NCI-H1694 (cell line): ENCODE results near the gene AMPD3.

Source experiments
- DNase-seq: peaks from one replicate; lab custom pipeline; 2025; lab: John Stamatoyannopoulos, UW

Gene AMPD3

GRCh38 chr11:10438458-10438857, 16.6 kb upstream of the AMPD3 start:
- DNase-seq, result no peak

- no peak for DNase-seq
These were observed 15.7 kb upstream of the AMPD3 start for GRCh38 chr11:10439351-10439750.

- DNase-seq, result no peak
These were observed 15.1 kb upstream of the AMPD3 start for GRCh38 chr11:10439924-10440323.

- peak; percentile 12 for DNase-seq
These were observed 14.7 kb upstream of the AMPD3 start for GRCh38 chr11:10440401-10440800.

- DNase-seq, result no peak
These were observed 14.0 kb upstream of the AMPD3 start for GRCh38 chr11:10441091-10441490.

- no peak for DNase-seq
These were observed 13.2 kb upstream of the AMPD3 start for GRCh38 chr11:10441652-10442503.

GRCh38 chr11:10443152-10443551, 11.9 kb upstream of the AMPD3 start:
- DNase-seq, result no peak

GRCh38 chr11:10443721-10444235, 11.3 kb upstream of the AMPD3 start:
- DNase-seq, result no peak

- DNase-seq, result no peak
These were observed 10.2 kb upstream of the AMPD3 start for GRCh38 chr11:10444725-10445315.

- DNase-seq, result no peak
These were observed 7.6 kb upstream of the AMPD3 start for GRCh38 chr11:10447445-10447844.

- DNase-seq, result no peak
These were observed 4.3 kb upstream of the AMPD3 start for GRCh38 chr11:10450462-10451425.

GRCh38 chr11:10451426-10452116, 3.5 kb upstream of the AMPD3 start:
- DNase-seq, result no peak

GRCh38 chr11:10452211-10452767, 2.8 kb upstream of the AMPD3 start:
- DNase-seq, result no peak

- DNase-seq, result no peak
These were observed 1.8 kb upstream of the AMPD3 start for GRCh38 chr11:10453261-10453660.

GRCh38 chr11:10455637-10456487, 798 bp downstream of the AMPD3 start:
- peak; percentile 40 for DNase-seq

- DNase-seq, result peak; percentile 45
These were observed 1.5 kb downstream of the AMPD3 start for GRCh38 chr11:10456519-10456918.

GRCh38 chr11:10457901-10458300, 2.8 kb downstream of the AMPD3 start:
- DNase-seq, result no peak

- DNase-seq, result no peak
These were observed 4.2 kb downstream of the AMPD3 start for GRCh38 chr11:10459029-10459970.

- DNase-seq, result no peak
These were observed 5.7 kb downstream of the AMPD3 start for GRCh38 chr11:10460611-10461275.
